Measurements from ENCODE around the gene JAZF1. TPM values are rescaled to one million over a fixed set of nuclear protein-coding genes. Genes with fewer than 3 reads are reported as not detected.
A peak's percentile ranks its signal among the peaks of the same experiment; 100 is the strongest.

The JAZF1 gene
- total and polyA plus RNA-seq, 2 of the 4 experiments (the other 2 are of a cell fraction): 8.4 to 10.5 TPM

DNA sequence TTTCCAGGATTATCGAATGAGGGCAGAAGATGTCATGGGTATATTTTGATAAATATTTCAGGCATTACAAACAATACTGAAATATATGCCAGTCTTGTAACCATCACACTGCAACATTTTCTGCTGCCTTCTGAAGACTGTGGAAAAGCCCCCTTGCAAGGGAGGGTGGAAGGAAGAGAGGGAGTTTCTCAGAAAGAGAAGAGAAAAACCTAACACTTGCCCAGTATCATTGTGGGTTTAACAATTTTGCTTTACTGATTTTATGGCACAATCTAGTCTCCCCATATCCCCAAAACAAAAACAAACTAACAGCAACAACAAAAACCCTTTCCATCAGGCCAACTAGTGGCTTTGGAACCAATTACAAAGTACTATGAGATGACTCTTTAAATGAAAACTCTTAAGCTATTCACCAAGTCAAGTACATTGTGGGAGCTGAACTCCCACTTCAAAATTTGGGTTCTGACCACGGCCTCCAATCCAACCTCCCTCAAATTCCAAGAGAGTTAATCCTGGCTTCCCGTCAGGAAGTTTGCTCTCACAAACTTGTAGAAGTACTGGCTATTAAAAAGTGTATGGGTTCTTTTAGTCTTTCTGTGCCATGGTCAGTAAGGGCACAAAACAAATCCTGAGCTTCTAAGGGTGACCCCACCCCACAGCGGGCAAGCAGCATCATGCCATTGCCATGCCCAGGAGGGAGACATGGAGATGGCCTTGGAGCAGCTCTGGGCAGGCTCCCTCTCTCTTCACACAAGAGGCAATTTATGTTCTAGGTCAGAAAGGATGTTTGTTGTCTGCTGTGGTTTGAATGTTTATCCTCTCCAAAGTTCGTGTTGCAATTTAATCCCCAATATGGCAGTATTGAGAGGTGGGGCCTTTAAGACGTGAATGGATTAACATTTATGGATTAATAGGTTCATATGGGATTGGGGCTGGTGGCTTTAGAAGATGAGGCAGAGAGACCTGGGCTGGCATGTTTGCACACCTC is 96.3 kb downstream of the JAZF1 start:
- H3K36me3 ChIP-seq (ENCODE audit: control insufficient read depth, insufficient read depth, low read length): no peaks in the 10 kb centered on the region
- H3K79me1 ChIP-seq (ENCODE audit: low read depth in 1 of 2, low read length in 2 of 2): peaks cover 27 to 65% of the 10 kb centered on the region in 2 experiments; a peak in 3 of 4 replicates
- no peak overlapping the region for H4K5ac ChIP-seq (ENCODE audit: low read depth, low read length)
- H3K27me3 ChIP-seq (ENCODE audit: control insufficient read depth, insufficient read depth, low read length): no peaks in the 10 kb centered on the region
- no peak for TF ChIP-seq RFX5 (IDR thresholded peaks at IDR 0.05; ENCODE audit: low read depth, low read length)
- no peak for TF ChIP-seq SMC3 (IDR thresholded peaks at IDR 0.05; ENCODE audit: low read depth, low read length)
- TF ChIP-seq, protein P1, sequence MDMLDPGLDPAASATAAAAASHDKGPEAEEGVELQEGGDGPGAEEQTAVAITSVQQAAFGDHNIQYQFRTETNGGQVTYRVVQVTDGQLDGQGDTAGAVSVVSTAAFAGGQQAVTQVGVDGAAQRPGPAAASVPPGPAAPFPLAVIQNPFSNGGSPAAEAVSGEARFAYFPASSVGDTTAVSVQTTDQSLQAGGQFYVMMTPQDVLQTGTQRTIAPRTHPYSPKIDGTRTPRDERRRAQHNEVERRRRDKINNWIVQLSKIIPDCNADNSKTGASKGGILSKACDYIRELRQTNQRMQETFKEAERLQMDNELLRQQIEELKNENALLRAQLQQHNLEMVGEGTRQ (IDR thresholded peaks at IDR 0.05; ENCODE audit: low read depth, low read length): no peak
- no peak for TF ChIP-seq MAZ (IDR thresholded peaks at IDR 0.05; ENCODE audit: borderline replicate concordance, low read depth, low read length)
- TF ChIP-seq CEBPB (IDR thresholded peaks at IDR 0.05; ENCODE audit: low read depth, low read length): no peak
- TF ChIP-seq, protein P2, sequence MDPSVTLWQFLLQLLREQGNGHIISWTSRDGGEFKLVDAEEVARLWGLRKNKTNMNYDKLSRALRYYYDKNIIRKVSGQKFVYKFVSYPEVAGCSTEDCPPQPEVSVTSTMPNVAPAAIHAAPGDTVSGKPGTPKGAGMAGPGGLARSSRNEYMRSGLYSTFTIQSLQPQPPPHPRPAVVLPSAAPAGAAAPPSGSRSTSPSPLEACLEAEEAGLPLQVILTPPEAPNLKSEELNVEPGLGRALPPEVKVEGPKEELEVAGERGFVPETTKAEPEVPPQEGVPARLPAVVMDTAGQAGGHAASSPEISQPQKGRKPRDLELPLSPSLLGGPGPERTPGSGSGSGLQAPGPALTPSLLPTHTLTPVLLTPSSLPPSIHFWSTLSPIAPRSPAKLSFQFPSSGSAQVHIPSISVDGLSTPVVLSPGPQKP (IDR thresholded peaks at IDR 0.05; ENCODE audit: borderline replicate concordance, low read depth, low read length): no peak
- no peak for TF ChIP-seq CHD1 (IDR thresholded peaks at IDR 0.05; ENCODE audit: low read depth, low read length)
- TF ChIP-seq BHLHE40 (IDR thresholded peaks at IDR 0.05; ENCODE audit: low read depth, low read length): no peak
- no peak for TF ChIP-seq MXI1 (IDR thresholded peaks at IDR 0.05; ENCODE audit: borderline replicate concordance, low read depth, low read length)
- TF ChIP-seq RCOR1 (IDR thresholded peaks at IDR 0.05; ENCODE audit: insufficient replicate concordance, low read length): no peak
- TF ChIP-seq NFE2L2 (IDR thresholded peaks at IDR 0.05; ENCODE audit: low read depth, low read length): no peak
- no peak for TF ChIP-seq RAD21 (IDR thresholded peaks at IDR 0.05; ENCODE audit: low read length)
- TF ChIP-seq, protein P3, sequence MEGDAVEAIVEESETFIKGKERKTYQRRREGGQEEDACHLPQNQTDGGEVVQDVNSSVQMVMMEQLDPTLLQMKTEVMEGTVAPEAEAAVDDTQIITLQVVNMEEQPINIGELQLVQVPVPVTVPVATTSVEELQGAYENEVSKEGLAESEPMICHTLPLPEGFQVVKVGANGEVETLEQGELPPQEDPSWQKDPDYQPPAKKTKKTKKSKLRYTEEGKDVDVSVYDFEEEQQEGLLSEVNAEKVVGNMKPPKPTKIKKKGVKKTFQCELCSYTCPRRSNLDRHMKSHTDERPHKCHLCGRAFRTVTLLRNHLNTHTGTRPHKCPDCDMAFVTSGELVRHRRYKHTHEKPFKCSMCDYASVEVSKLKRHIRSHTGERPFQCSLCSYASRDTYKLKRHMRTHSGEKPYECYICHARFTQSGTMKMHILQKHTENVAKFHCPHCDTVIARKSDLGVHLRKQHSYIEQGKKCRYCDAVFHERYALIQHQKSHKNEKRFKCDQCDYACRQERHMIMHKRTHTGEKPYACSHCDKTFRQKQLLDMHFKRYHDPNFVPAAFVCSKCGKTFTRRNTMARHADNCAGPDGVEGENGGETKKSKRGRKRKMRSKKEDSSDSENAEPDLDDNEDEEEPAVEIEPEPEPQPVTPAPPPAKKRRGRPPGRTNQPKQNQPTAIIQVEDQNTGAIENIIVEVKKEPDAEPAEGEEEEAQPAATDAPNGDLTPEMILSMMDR (conservative IDR thresholded peaks at IDR 0.05; ENCODE audit: low read depth, low read length): no peak
- no peak for TF ChIP-seq POLR2A (IDR thresholded peaks at IDR 0.05; ENCODE audit: low read depth, low read length)
- in situ Hi-C loops (cut with MboI; ENCODE audit: low sequenced_read_pairs): no loop called here
- H3K27ac ChIP-seq (ENCODE audit: insufficient read depth, low read length): no peak overlapping the region
- H2AK9ac ChIP-seq (replicated peaks; ENCODE audit: low read depth, low read length, poor library complexity): no peak overlapping the region
- no peak overlapping the region for H2BK20ac ChIP-seq (ENCODE audit: low read depth, low read length)
- H2AK5ac ChIP-seq (ENCODE audit: low read depth, low read length): no peak overlapping the region
- no peak overlapping the region for H3K14ac ChIP-seq (replicated peaks; ENCODE audit: low read depth, low read length)
- no CpG with 5 or more reads among the region's 6 CpGs for WGBS, 2 experiments (ENCODE audit: extremely low coverage in 2 of 2, insufficient read length in 1 of 2)
- H2BK5ac ChIP-seq (ENCODE audit: low read depth, low read length, poor library complexity, severe bottlenecking): no peak overlapping the region
- ChIA-PET CTCF (interaction anchor here (1.0 to 1.8 kb wide), 4 partner anchors 9 to 888 kb away, joined by 3 to 5 read pairs (median 4); no protein-coding TSS in a partner anchor), POLR2A (ENCODE audit: unreplicated experiment) (no interaction called here)
- dilution Hi-C loops (cut with HindIII; ENCODE audit: low sequenced_read_pairs, unreplicated experiment): no loop called here
- H2BK15ac ChIP-seq (ENCODE audit: low read depth, low read length): no peak overlapping the region
- H4K20me1 ChIP-seq (ENCODE audit: insufficient read depth, low read length): peaks cover 16% of the 10 kb centered on the region; the same call in 1 of the 2 replicates
- intact Hi-C loops (cut with micrococcal nuclease): no loop called here
- H3K4me1 ChIP-seq (ENCODE audit: control insufficient read depth, insufficient read depth, low read length): peaks cover 8% of the 10 kb centered on the region
- no peaks in the 10 kb centered on the region for H3K9me3 ChIP-seq (ENCODE audit: control insufficient read depth, insufficient read depth, low read length)
- no peak overlapping the region for H4K91ac ChIP-seq (ENCODE audit: insufficient read depth, low read depth, low read length)
- no peak overlapping the region for H3K4ac ChIP-seq (ENCODE audit: low read depth, low read length)
- H3K56ac ChIP-seq (ENCODE audit: extremely low read depth, insufficient read depth, low read length): no peak overlapping the region
- peaks cover 13% of the 10 kb centered on the region for H3K9me1 ChIP-seq (ENCODE audit: insufficient read depth, low read length)
- no peak overlapping the region for H4K8ac ChIP-seq (ENCODE audit: low read depth in 2 of 2, low read length in 2 of 2)
- H3K4me2 ChIP-seq (ENCODE audit: low read depth, low read length): no peak overlapping the region
- BruUV-seq (replicated peaks): no TSS peak
- ATAC-seq (ENCODE audit: low read depth) (no peak), DNase-seq (no peak)
- no peak overlapping the region for H2AFZ ChIP-seq (replicated peaks; ENCODE audit: low read length, poor library complexity)
- no peak overlapping the region for H2BK120ac ChIP-seq (ENCODE audit: low read depth, low read length)
- no peak overlapping the region for H3K4me3 ChIP-seq (ENCODE audit: insufficient read depth, low read depth, low read length)
- H3K23ac ChIP-seq (ENCODE audit: low read depth, low read length): no peak overlapping the region
- no peak overlapping the region for H3K9ac ChIP-seq (ENCODE audit: low read depth, low read length)
- H3K18ac ChIP-seq (ENCODE audit: low read depth, low read length): 0 out of 2 replicates have a peak overlapping the region, but pooled peaks have one; percentile 22

Measured in IMR-90 (cell line).